Activated CD8-positive, alpha-beta memory T cell treated with anti-CD3 and anti-CD28 coated beads, Interleukin-2, amount 50 U/mL, for 24 hours (primary cell): Measurements from ENCODE around the gene AP3M1.

ENCODE experiments used
- DNase-seq: peaks from one replicate; pipeline ENCODE4 v3.0.0-alpha.2; 2020; ENCODE audit errors: extremely low read depth

The AP3M1 gene

GRCh38 chr10:74079936-74080590 lies 70.6 kb downstream of the AP3M1 start:
- no peak for DNase-seq

- no peak for DNase-seq
These were observed 71.3 kb downstream of the AP3M1 start for GRCh38 chr10:74079028-74079935.

GRCh38 chr10:74078037-74078436 lies 72.6 kb downstream of the AP3M1 start:
- DNase-seq, result no peak

- no peak for DNase-seq
These were observed 73.2 kb downstream of the AP3M1 start for GRCh38 chr10:74077416-74077815.

GRCh38 chr10:74076961-74077360 lies 73.7 kb downstream of the AP3M1 start:
- DNase-seq, result no peak

- no peak for DNase-seq
These were observed 74.7 kb downstream of the AP3M1 start for GRCh38 chr10:74075906-74076305.

- DNase-seq, result no peak
These were observed 78.1 kb downstream of the AP3M1 start for GRCh38 chr10:74072503-74072902.

- DNase-seq, result no peak
These were observed 79.5 kb downstream of the AP3M1 start for GRCh38 chr10:74071157-74071556.
